ENCODE measurements around the gene GSTM4.
"Not testable (repeated sequence)": the region's sequence is repeated elsewhere in the genome, so short reads cannot be mapped to it uniquely, and the experiment has no call there.

The GSTM4 gene

DNA sequence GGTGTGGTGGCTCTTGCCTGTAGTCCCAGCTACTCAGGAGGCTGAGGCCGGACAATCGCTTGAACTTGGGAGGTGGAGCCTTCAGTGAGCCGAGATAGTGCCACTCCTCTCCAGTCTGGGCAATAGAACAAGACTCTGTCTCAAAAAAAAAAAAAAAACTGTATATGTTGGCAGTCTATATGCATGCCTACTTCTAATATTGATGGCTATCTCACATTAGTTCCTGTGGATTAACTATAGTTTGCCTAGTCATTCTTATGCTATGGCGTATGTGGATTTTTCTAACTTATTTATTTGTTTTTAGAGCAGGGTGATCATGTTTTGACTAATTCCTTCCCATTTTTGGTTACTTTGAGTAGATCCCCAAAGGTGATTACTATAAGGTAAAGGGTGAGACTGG lies 41.2 kb downstream of the GSTM4 start:
- DNase-seq (ENCODE audit: low spot score) = no peak
- TF ChIP-seq, protein P1, sequence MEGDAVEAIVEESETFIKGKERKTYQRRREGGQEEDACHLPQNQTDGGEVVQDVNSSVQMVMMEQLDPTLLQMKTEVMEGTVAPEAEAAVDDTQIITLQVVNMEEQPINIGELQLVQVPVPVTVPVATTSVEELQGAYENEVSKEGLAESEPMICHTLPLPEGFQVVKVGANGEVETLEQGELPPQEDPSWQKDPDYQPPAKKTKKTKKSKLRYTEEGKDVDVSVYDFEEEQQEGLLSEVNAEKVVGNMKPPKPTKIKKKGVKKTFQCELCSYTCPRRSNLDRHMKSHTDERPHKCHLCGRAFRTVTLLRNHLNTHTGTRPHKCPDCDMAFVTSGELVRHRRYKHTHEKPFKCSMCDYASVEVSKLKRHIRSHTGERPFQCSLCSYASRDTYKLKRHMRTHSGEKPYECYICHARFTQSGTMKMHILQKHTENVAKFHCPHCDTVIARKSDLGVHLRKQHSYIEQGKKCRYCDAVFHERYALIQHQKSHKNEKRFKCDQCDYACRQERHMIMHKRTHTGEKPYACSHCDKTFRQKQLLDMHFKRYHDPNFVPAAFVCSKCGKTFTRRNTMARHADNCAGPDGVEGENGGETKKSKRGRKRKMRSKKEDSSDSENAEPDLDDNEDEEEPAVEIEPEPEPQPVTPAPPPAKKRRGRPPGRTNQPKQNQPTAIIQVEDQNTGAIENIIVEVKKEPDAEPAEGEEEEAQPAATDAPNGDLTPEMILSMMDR (IDR thresholded peaks at IDR 0.05; ENCODE audit: extremely low read depth, missing control alignments) = no peak

- DNase-seq (ENCODE audit: low spot score) = not testable (repeated sequence)
These were observed 42.0 kb downstream of the GSTM4 start for GRCh38 chr1:109697861-109698260.

- DNase-seq (ENCODE audit: low spot score) = not testable (repeated sequence)
These were observed 47.0 kb downstream of the GSTM4 start for GRCh38 chr1:109702940-109703339.

DNA sequence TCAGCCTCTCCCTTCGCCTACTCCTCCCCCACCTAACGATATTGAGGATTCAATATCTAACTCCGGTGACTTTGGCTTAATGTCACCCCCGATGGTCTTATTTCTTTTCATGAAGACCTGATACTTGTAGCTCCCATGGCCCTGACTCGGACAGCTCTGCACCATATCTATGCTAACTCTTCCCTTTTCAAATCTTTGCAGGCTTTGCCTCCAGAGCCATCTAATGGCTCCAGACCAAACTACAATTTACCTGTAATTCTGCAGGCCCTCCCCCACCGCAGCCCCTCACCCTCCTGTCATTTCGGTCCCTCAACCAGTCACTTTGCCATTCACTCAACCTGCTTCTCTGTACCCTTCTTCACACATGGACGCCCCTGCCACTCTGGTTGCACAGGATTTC lies 48.3 kb downstream of the GSTM4 start:
- no peak for DNase-seq (ENCODE audit: low spot score)
- TF ChIP-seq, protein P1 (IDR thresholded peaks at IDR 0.05; ENCODE audit: extremely low read depth, missing control alignments) = no peak

- TF ChIP-seq, protein P1 (IDR thresholded peaks at IDR 0.05; ENCODE audit: extremely low read depth, missing control alignments) = no peak
- DNase-seq (ENCODE audit: low spot score) = no peak
These were observed 49.5 kb downstream of the GSTM4 start for GRCh38 chr1:109705411-109705810.

DNA sequence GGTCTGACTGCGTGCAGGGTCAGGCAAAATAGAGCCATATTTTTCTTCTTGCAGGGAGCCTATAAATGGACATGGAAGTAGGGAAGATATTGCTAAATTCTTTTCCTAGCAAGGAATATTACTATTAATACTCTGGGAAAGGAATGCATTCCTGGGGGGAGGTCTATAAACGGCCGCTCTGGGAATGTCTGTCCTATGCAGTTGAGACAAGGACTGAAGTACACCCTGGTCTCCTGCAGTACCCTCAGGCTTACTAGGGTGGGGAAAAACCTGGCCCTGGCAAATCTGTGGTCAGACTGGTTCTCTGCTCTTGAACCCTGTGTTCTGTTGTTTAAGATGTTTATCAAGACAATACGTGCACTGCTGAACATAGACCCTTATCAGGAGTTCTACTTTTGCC lies 53.0 kb downstream of the GSTM4 start:
- not testable (repeated sequence) for DNase-seq (ENCODE audit: low spot score)

DNA sequence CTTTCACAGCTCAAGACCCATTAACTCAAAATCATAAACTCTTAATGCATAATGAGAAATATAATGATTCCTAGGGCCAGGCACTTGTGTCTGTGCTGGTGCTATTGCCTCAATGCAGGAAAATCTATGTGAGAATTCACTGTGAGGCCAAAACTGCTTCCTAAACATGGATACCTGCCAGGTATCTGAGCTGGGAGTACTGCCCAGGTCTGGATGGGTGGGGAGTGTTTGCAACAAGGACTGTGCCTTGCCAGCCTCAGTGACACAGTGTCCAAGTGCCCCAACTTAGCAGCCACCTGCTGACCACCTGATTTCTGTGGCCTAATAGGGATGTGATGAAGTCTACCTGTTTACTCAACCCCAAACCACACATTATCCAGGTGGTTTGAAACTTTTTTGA lies 53.9 kb downstream of the GSTM4 start:
- not testable (repeated sequence) for DNase-seq (ENCODE audit: low spot score)

Measured in GM20000 (cell line).